CD4-positive, alpha-beta T cell (primary cell): ENCODE data around the gene IRF5. TPM values are rescaled to one million over a fixed set of nuclear protein-coding genes. Genes with fewer than 3 reads are reported as not detected.

Source experiments
- ATAC-seq: fragments of 200-7000 bp; cut with Tn5 transposase; one replicate; pipeline ENCODE4 v1.10.0; 2022; ENCODE audit warnings: mild to moderate bottlenecking; ENCODE audit not compliant: poor library complexity
- CTCF ChIA-PET: fragments of 350-600 bp; sonication (Branson Sonifier 250); formaldehyde crosslinking; loops from one replicate; lab custom pipeline; 2021; ENCODE audit warnings: antibody characterized with exemption, inconsistent platforms; lab: Charles Lee
- POLR2A ChIA-PET: fragments of 350-600 bp; sonication (Branson Sonifier 250); formaldehyde crosslinking; loops from one replicate; lab custom pipeline; 2021; ENCODE audit warnings: antibody characterized with exemption, inconsistent platforms; lab: Charles Lee
- DNase-seq, 14 experiments: peaks; one replicate each; pipeline ENCODE4 v3.0.0-alpha.2; 2013 to 2020; ENCODE audit warnings: mixed read lengths in 2 of 14
- H3K27ac ChIP-seq, 2 donors: one replicate each; pipeline versions ENCODE4 v1.5.1 to v1.7.0; 2013; ENCODE audit warnings: low read length in 2 of 2, low read depth in 1 of 2, mild to moderate bottlenecking in 1 of 2
- H3K27me3 ChIP-seq, 2 experiments: 1 replicate in 1 of 2; 2 replicates in 1 of 2; pipeline versions ENCODE4 v1.6.1 to v1.7.0; 2013; ENCODE audit warnings: low read length in 2 of 2, control low read depth in 1 of 2, mild to moderate bottlenecking in 1 of 2, moderate library complexity in 1 of 2; ENCODE audit not compliant: insufficient read depth in 2 of 2, control insufficient read depth in 1 of 2
- H3K36me3 ChIP-seq: one replicate; pipeline ENCODE4 v1.6.1; 2013; ENCODE audit warnings: low read length, control low read depth; ENCODE audit not compliant: insufficient read depth
- H3K4me1 ChIP-seq: one replicate; pipeline ENCODE4 v1.6.1; 2013; ENCODE audit warnings: low read length, control low read depth; ENCODE audit not compliant: insufficient read depth
- H3K4me3 ChIP-seq: one replicate; pipeline ENCODE4 v1.5.1; 2013; ENCODE audit warnings: mild to moderate bottlenecking, low read length, moderate library complexity
- H3K9me3 ChIP-seq, 2 experiments: 1 replicate in 1 of 2; 2 replicates in 1 of 2; pipeline versions ENCODE4 v1.6.1 to v1.7.0; 2013; ENCODE audit warnings: low read length in 2 of 2, mild to moderate bottlenecking in 2 of 2, control low read depth in 1 of 2, moderate library complexity in 1 of 2; ENCODE audit not compliant: control insufficient read depth in 1 of 2, insufficient read depth in 1 of 2
- H3K27ac Mint-ChIP-seq: one replicate; pipeline ENCODE4 v1.8.0; 2020; ENCODE audit warnings: mixed read lengths
- H3K27me3 Mint-ChIP-seq: one replicate; pipeline ENCODE4 v1.8.0; 2021; ENCODE audit warnings: mixed read lengths
- H3K36me3 Mint-ChIP-seq: one replicate; pipeline ENCODE4 v1.8.0; 2021; ENCODE audit warnings: low read depth, mixed read lengths
- H3K4me1 Mint-ChIP-seq: one replicate; pipeline ENCODE4 v1.8.0; 2021; ENCODE audit warnings: low read depth, mixed read lengths
- H3K4me3 Mint-ChIP-seq: one replicate; pipeline ENCODE4 v1.8.0; 2020; ENCODE audit warnings: mild to moderate bottlenecking, mixed read lengths
- H3K9me3 Mint-ChIP-seq: one replicate; pipeline ENCODE4 v1.8.0; 2020; ENCODE audit warnings: mixed read lengths
- intact Hi-C, 2 experiments: fragments of 100-400 bp; cut with DNase I in 1 of 2; cut with micrococcal nuclease in 1 of 2; formaldehyde crosslinking; loops; one replicate each; pipeline versions ENCODE4 v1.15.1 to v1.9.0; 2023 to 2025; cut with DNase I, micrococcal nuclease
- total RNA-seq, 174 experiments: library from RNA in 2 of 174; stranded (reverse) in 2 of 174; gene quantifications; one replicate each; pipeline ENCODE4 v1.2.3 and lab custom pipeline; 2021 to 2026
- TF ChIP-seq, protein P1 (sequence below): fragments of 200-600 bp; IDR thresholded peaks from one replicate; pipeline ENCODE4 v1.8.0; 2022; ENCODE audit warnings: antibody characterized with exemption, mild to moderate bottlenecking

The IRF5 gene
- total RNA-seq, 2 experiments from 2014 or later: 1.7 to 1.8 TPM

DNA sequence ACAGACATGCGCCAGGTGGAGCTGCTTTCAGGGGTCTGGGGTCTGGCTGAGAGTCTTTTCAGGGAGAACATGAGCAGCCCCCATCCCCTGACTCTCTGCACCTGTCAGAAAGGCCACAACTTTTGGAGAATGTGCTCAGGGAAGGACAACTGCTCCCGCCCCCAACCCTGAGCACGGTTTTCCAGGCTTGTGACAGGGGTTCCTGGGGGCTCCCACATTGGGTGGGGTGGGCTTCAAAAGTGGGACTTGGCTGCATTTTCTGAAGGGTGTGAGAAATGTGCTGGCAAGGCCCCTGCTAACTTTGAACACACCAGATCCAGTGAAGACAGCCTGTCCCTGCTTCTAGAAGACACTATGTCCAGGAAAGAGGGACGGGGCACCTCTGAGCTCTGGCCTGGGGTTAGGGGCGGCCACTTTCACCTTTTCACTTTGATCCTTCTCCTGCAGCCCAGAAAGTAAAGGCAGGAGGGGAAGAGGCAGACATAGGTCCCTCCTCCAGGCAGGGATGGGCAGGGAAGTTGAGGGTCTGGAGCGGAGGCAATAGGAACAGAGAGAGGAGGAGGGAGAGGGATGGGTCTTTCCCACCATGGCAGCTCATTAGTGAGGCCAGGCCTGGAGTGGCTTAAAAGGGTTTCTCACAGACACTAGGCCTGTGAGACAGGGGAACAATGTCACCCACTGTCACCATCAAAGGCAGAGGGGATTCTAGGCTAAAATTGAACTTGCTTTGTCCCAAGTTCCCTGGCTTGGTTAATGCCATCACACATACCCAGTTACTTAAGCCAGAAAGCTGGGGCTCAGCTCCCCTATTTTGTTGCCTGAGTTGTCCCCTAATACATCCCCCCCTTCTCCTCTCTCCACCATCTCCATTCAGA is 28.7 kb upstream of the IRF5 start:
- peaks cover 7% of the 10 kb centered on the region for H3K4me1 ChIP-seq
- Mint-ChIP-seq H3K36me3 (no peaks in the 10 kb centered on the region), H3K27ac (no peak overlapping the region), H3K4me1 (peaks cover under 1% of the 10 kb centered on the region), H3K9me3 (no peaks in the 10 kb centered on the region), H3K4me3 (no peak overlapping the region), H3K27me3 (peaks cover 71% of the 10 kb centered on the region)
- TF ChIP-seq, protein P1, sequence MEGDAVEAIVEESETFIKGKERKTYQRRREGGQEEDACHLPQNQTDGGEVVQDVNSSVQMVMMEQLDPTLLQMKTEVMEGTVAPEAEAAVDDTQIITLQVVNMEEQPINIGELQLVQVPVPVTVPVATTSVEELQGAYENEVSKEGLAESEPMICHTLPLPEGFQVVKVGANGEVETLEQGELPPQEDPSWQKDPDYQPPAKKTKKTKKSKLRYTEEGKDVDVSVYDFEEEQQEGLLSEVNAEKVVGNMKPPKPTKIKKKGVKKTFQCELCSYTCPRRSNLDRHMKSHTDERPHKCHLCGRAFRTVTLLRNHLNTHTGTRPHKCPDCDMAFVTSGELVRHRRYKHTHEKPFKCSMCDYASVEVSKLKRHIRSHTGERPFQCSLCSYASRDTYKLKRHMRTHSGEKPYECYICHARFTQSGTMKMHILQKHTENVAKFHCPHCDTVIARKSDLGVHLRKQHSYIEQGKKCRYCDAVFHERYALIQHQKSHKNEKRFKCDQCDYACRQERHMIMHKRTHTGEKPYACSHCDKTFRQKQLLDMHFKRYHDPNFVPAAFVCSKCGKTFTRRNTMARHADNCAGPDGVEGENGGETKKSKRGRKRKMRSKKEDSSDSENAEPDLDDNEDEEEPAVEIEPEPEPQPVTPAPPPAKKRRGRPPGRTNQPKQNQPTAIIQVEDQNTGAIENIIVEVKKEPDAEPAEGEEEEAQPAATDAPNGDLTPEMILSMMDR: no peak
- POLR2A ChIA-PET: no interaction called here
- CTCF ChIA-PET: no interaction called here
- no peak overlapping the region for H3K4me3 ChIP-seq
- no peaks in the 10 kb centered on the region for H3K36me3 ChIP-seq
- H3K27ac ChIP-seq: no peak overlapping the region
- peaks cover 0 to 4% of the 10 kb centered on the region in 2 experiments for H3K9me3 ChIP-seq
- ATAC-seq: no peak
- no peak for DNase-seq
- intact Hi-C loops: no loop called here
- peaks cover 22 to 25% of the 10 kb centered on the region in 2 experiments for H3K27me3 ChIP-seq

DNA sequence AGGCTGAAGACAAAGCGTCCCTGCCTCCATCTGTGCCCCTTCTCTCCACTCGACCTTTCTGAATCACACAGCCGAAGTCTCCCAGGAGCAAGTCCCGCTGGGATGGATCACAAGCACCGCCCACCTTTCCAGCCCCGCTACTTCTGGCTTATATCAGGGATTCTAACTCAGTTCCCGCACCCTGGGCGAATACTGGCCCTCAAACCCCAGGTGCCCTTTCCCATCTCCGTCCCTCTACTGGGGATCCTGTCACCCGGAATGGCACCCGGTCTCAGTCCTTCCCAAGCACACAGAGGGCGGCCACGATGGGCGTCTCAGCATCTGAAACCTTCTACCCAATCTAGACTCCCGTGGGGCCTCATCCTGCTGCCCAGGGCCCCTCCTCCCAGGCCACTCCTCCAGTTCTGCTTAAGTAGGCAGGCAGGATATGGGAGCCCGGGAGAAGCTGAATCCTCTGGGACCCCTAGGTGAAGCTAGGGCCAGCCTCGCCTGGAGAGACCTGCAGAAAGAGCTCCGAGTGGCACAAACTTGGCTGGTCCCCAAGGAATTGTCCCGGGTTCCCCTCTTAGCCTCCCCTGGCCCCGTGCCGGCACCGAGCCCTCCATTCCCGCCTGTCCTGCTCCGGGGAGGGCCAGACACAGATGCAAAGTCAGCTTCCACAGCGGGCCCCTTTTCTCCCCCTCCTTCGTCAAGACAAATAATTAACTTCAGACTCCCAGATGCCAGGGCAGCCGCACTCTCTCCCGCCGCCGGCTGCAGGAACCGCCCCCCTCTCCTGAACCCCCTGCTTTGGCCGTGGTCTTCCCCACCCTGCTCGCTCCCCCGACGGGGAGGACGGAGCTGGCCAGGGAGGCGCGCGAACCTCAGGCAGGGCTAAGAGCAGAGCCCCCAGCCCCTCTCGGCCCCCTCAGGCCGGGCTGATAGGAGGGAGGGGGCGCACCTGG is 27.8 kb upstream of the IRF5 start:
- no peak overlapping the region for H3K4me3 ChIP-seq
- ChIA-PET POLR2A (no interaction called here), CTCF (no interaction called here)
- TF ChIP-seq, protein P1: no peak
- H3K27ac ChIP-seq: no peak overlapping the region
- ATAC-seq (no peak), DNase-seq (no peak)
- H3K27ac Mint-ChIP-seq: no peak overlapping the region
- no peak overlapping the region for H3K4me3 Mint-ChIP-seq
- H3K36me3 ChIP-seq: no peaks in the 10 kb centered on the region
- H3K4me1 ChIP-seq: peaks cover 7% of the 10 kb centered on the region
- intact Hi-C loops: no loop called here
- H3K27me3 Mint-ChIP-seq: peaks cover 72% of the 10 kb centered on the region
- no peaks in the 10 kb centered on the region for H3K36me3 Mint-ChIP-seq
- peaks cover 6% of the 10 kb centered on the region for H3K4me1 Mint-ChIP-seq
- peaks cover 0 to 4% of the 10 kb centered on the region in 2 experiments for H3K9me3 ChIP-seq
- no peaks in the 10 kb centered on the region for H3K9me3 Mint-ChIP-seq
- peaks cover 29 to 33% of the 10 kb centered on the region in 2 experiments for H3K27me3 ChIP-seq

DNA sequence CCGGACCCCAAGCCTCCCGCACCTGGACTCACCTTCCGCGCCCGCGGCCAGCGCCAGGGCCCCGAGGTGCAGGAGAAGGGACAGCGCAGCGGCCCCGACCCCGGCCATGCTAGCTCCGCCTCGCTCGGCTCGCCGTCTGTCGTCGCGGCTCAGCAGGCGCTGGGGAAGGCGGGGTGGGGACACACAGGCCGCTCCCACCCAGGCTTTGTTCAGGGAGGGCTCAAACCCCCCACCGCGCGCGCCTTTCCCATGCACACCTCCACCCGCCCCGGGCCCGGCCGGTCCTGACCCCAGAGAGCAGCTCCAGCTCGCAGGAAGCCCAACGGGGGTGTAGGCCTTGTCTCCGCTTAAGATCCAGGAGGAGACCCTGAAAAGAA is 27.2 kb upstream of the IRF5 start, which contains the start of gene KCP:
Gene KCP (minus strand): TSS at position 141 of the 377 bp plus-strand sequence. CDS start 33 bp downstream, at position 108.
- DNase-seq: no peak
- no peak for ATAC-seq
- Histone ChIP-seq H3K4me1 (peaks cover 12% of the 10 kb centered on the region), H3K27ac (no peak within 1 kb of the TSS), H3K4me3 (no peak within 1 kb of the TSS), H3K36me3 (no peaks in the 10 kb centered on the region), H3K27me3 (peaks cover 33 to 37% of the 10 kb centered on the region in 2 experiments), H3K9me3 (peaks cover 0 to 4% of the 10 kb centered on the region in 2 experiments)
- intact Hi-C loops: no loop called here
- ChIA-PET CTCF (no interaction called here), POLR2A (no interaction called here)
- Mint-ChIP-seq H3K36me3 (no peaks in the 10 kb centered on the region), H3K9me3 (no peaks in the 10 kb centered on the region), H3K4me3 (no peak within 1 kb of the TSS), H3K27me3 (peaks cover 71% of the 10 kb centered on the region), H3K4me1 (peaks cover 6% of the 10 kb centered on the region), H3K27ac (no peak within 1 kb of the TSS)
- TF ChIP-seq, protein P1: no peak
